Activated CD8-positive, alpha-beta T cell treated with anti-CD3 and anti-CD28 coated beads, Interleukin-2, amount 10 ng/mL, durations not matched to agents 7 days and 5 days (primary cell): ENCODE results near the gene SNX25. TPM values are rescaled to one million over a fixed set of nuclear protein-coding genes. Genes with fewer than 3 reads are reported as not detected.
"Not testable (repeated sequence)": the region's sequence is repeated elsewhere in the genome, so short reads cannot be mapped to it uniquely, and the experiment has no call there.

Experiments used
- ATAC-seq: fragments of 150-1000 bp; cut with Tn5 transposase; one replicate; pipeline ENCODE4 v1.10.0; 2021; ENCODE audit warnings: moderate library complexity
- CTCF ChIA-PET: fragments of 350-600 bp; sonication (Branson Sonifier 250); formaldehyde crosslinking; loops from one replicate; lab custom pipeline; 2021; ENCODE audit warnings: antibody characterized with exemption; lab: Charles Lee
- POLR2A ChIA-PET: fragments of 350-600 bp; sonication (Branson Sonifier 250); formaldehyde crosslinking; loops from one replicate; lab custom pipeline; 2021; ENCODE audit warnings: antibody characterized with exemption; lab: Charles Lee
- DNase-seq: peaks from one replicate; pipeline ENCODE4 v3.0.0-alpha.2; 2020
- H3K27ac Mint-ChIP-seq: one replicate; pipeline ENCODE4 v1.8.0; 2021; ENCODE audit warnings: mild to moderate bottlenecking, mixed read lengths
- H3K27me3 Mint-ChIP-seq: one replicate; pipeline ENCODE4 v1.8.0; 2021; ENCODE audit warnings: low read depth, mixed read lengths
- H3K36me3 Mint-ChIP-seq: one replicate; pipeline ENCODE4 v1.8.0; 2021; ENCODE audit warnings: low read depth, mixed read lengths
- H3K4me1 Mint-ChIP-seq: one replicate; pipeline ENCODE4 v1.8.0; 2021; ENCODE audit warnings: low read depth, mixed read lengths
- H3K4me3 Mint-ChIP-seq: one replicate; pipeline ENCODE4 v1.8.0; 2021; ENCODE audit warnings: mild to moderate bottlenecking, mixed read lengths
- H3K9me3 Mint-ChIP-seq: one replicate; pipeline ENCODE4 v1.8.0; 2022; ENCODE audit warnings: mixed read lengths; ENCODE audit not compliant: insufficient read depth
- total RNA-seq, 2 experiments: library from RNA; stranded (reverse); gene quantifications; one replicate each; pipeline ENCODE4 v1.2.3, GENCODE V29; 2021

SNX25 gene
- total RNA-seq, 2 experiments from 2014 or later: 16.6 to 16.7 TPM

- Mint-ChIP-seq H3K9me3 (no peaks in the 10 kb centered on the region), H3K27ac (no peak overlapping the region), H3K4me1 (no peaks in the 10 kb centered on the region), H3K36me3 (peaks cover 38% of the 10 kb centered on the region), H3K4me3 (no peak overlapping the region), H3K27me3 (no peaks in the 10 kb centered on the region)
- ATAC-seq: no peak
- no peak for DNase-seq
- ChIA-PET CTCF (no interaction called here), POLR2A (no interaction called here)
Observed at GRCh38 chr4:185312699-185313098, 103.3 kb downstream of the SNX25 start.

DNA sequence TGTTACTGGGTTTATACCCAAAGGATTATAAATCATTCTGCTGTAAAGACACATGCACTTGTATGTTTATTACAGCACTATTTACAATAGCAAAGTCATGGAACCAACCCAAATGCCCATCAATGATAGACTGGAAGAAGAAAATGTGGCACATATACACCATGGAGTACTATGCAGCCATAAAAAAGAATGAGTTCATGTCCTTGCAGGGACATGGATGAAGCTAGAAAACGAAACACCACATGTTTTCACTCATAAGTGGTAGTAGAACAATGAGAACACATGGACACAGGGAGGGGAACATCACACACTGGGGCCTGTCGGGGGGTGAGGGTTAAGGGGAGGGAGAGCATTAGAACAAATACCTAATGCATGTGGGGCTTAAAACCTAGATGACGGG, 108.1 kb downstream of the SNX25 start:
- DNase-seq, ATAC-seq, H3K9me3 Mint-ChIP-seq, POLR2A ChIA-PET, H3K4me1 Mint-ChIP-seq, H3K27me3 Mint-ChIP-seq, H3K4me3 Mint-ChIP-seq: not testable (repeated sequence)
- CTCF ChIA-PET: interaction anchor here (1.2 kb wide), 1 partner anchor 12 kb away, joined by 5 read pairs; no protein-coding TSS in a partner anchor
- Mint-ChIP-seq H3K36me3 (peaks cover 49% of the 10 kb centered on the region), H3K27ac (peak overlapping the region; percentile 66)

DNA sequence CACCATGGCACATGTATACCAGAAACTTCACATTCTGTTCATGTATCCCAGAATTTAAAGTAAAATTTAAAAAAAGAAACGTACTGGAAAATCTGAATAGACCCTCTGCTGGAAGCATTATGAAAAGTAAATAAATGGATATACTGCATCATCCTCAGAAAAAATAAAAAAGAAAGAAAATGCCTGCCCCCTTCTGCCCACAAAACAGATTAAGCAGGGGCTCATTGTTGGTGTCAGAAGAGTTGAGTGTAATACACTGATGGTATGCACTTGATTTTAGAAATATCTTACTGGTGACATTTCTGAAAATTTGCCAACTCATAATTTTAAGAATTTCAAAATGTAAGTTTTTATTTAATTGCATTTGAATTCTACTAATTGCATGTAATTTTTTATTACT, 108.5 kb downstream of the SNX25 start:
- Mint-ChIP-seq H3K36me3 (peaks cover 45% of the 10 kb centered on the region), H3K4me3 (no peak overlapping the region), H3K9me3 (no peaks in the 10 kb centered on the region), H3K27ac (no peak overlapping the region), H3K4me1 (peaks cover 10% of the 10 kb centered on the region), H3K27me3 (no peaks in the 10 kb centered on the region)
- ATAC-seq: no peak
- POLR2A ChIA-PET: no interaction called here
- CTCF ChIA-PET: no interaction called here
- no peak for DNase-seq

- Mint-ChIP-seq H3K4me3 (no peak overlapping the region), H3K4me1 (peaks cover 10% of the 10 kb centered on the region), H3K27ac (peak overlapping the region; percentile 55), H3K36me3 (peaks cover 39% of the 10 kb centered on the region), H3K9me3 (no peaks in the 10 kb centered on the region), H3K27me3 (no peaks in the 10 kb centered on the region)
- ATAC-seq: peak; percentile 42
- no peak for DNase-seq
- ChIA-PET CTCF (interaction anchor here (1.0 to 1.5 kb wide), 2 partner anchors 122 to 135 kb away, joined by 3 read pairs; no protein-coding TSS in a partner anchor), POLR2A (no interaction called here)
Observed at GRCh38 chr4:185318679-185319078, 109.3 kb downstream of the SNX25 start.

DNA sequence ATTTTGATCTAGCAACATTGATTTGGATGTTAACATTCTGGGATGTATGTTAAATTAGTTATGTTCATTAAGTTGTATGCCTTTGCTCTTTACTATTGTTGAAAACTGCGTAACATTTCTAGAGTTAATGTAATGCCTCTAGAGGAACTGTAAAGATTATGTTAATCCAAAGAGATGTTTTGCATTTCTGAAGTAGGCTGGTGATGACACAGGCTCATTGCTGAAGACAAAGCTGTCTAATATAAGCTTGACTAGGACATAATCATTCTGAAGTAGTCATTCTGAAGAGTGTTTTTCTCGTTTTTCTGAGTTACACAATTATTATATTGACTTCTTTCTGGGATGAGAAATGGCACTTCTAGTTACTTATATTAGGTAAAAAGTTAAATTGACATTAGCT, 113.4 kb downstream of the SNX25 start:
- H3K9me3 Mint-ChIP-seq: no peaks in the 10 kb centered on the region
- H3K4me3 Mint-ChIP-seq: no peak overlapping the region
- CTCF ChIA-PET: interaction anchor here (0.7 kb wide), 1 partner anchor 35 kb away, joined by 4 read pairs; no protein-coding TSS in a partner anchor
- peaks cover 19% of the 10 kb centered on the region for H3K36me3 Mint-ChIP-seq
- POLR2A ChIA-PET: no interaction called here
- H3K4me1 Mint-ChIP-seq: peaks cover 10% of the 10 kb centered on the region
- no peaks in the 10 kb centered on the region for H3K27me3 Mint-ChIP-seq
- DNase-seq (no peak), ATAC-seq (no peak)
- H3K27ac Mint-ChIP-seq: no peak overlapping the region

- no peak for ATAC-seq
- Mint-ChIP-seq H3K9me3 (no peaks in the 10 kb centered on the region), H3K36me3 (peaks cover 18% of the 10 kb centered on the region), H3K27ac (no peak overlapping the region), H3K4me1 (peaks cover 5% of the 10 kb centered on the region), H3K27me3 (no peaks in the 10 kb centered on the region), H3K4me3 (no peak overlapping the region)
- no peak for DNase-seq
- ChIA-PET CTCF (no interaction called here), POLR2A (no interaction called here)
Observed at GRCh38 chr4:185323606-185324005, 114.2 kb downstream of the SNX25 start.

- CTCF ChIA-PET, H3K27ac Mint-ChIP-seq, H3K27me3 Mint-ChIP-seq, DNase-seq, H3K4me1 Mint-ChIP-seq, ATAC-seq, POLR2A ChIA-PET, H3K4me3 Mint-ChIP-seq, H3K9me3 Mint-ChIP-seq: not testable (repeated sequence)
- H3K36me3 Mint-ChIP-seq: peaks cover 21% of the 10 kb centered on the region
Observed at GRCh38 chr4:185324361-185324760, 115.0 kb downstream of the SNX25 start.

- H3K27me3 Mint-ChIP-seq, H3K4me3 Mint-ChIP-seq, ATAC-seq, POLR2A ChIA-PET, H3K4me1 Mint-ChIP-seq, H3K27ac Mint-ChIP-seq, DNase-seq, CTCF ChIA-PET, H3K9me3 Mint-ChIP-seq: not testable (repeated sequence)
- peaks cover 16% of the 10 kb centered on the region for H3K36me3 Mint-ChIP-seq
Observed at GRCh38 chr4:185325721-185326120, 116.3 kb downstream of the SNX25 start.

DNA sequence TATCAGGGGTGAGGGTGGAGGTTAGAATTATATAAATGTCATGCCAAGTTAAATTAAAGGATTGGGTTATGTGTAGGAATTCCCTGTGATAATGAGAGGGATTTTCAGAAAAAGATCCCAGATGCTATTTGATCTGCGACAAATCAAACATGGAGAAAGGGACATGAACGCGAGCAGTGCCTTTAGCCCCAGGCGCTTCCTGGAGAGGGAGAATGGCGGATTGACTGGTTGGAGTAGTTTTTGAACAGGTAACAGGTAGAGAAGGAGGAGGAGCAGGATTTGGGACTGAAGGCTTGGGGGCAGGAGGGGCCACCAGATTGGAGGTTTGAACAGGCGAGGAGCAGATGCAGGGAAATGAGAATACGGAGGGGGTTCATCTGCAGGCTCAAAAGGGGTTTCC, 119.2 kb downstream of the SNX25 start:
- ChIA-PET POLR2A (no interaction called here), CTCF (no interaction called here)
- Mint-ChIP-seq H3K27ac (no peak overlapping the region), H3K36me3 (peaks cover 18% of the 10 kb centered on the region), H3K9me3 (no peaks in the 10 kb centered on the region), H3K4me3 (no peak overlapping the region), H3K27me3 (no peaks in the 10 kb centered on the region), H3K4me1 (no peaks in the 10 kb centered on the region)
- DNase-seq (no peak), ATAC-seq (no peak)

DNA sequence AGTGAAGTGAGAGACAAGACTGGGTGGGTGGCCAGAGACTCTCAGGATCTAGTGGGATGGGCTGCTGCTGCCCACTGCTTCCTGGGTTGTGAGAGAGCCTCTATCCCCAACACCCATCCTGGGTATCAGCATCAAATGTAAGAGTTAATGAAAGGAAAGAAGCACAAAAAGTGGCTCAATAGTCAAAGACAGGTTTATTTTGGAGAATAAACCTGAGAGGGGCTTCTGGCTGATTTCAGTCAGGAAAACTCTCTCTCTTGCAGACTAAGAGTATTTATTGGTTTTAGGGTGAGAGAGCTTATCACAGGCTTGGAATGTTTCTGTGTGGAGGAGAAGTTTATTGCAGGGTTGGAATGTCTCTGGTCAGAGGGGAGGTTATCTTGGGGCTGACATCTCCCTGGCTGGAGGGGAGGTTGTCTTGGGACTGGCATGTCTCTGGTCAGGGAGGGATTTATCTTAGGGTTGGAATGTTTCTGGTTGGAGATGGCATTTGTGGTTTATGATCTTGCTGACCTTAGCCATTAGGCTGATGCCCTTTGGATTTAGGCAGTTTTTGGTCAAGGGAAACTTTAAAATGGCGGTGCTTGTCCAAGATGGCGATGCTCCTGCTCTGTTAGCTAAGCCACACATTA, 120.6 kb downstream of the SNX25 start:
- DNase-seq, POLR2A ChIA-PET, H3K4me1 Mint-ChIP-seq, ATAC-seq, H3K27ac Mint-ChIP-seq, CTCF ChIA-PET, H3K4me3 Mint-ChIP-seq, H3K27me3 Mint-ChIP-seq, H3K9me3 Mint-ChIP-seq: not testable (repeated sequence)
- peaks cover 14% of the 10 kb centered on the region for H3K36me3 Mint-ChIP-seq

- Mint-ChIP-seq H3K27me3 (no peaks in the 10 kb centered on the region), H3K36me3 (peaks cover 14% of the 10 kb centered on the region), H3K9me3 (no peaks in the 10 kb centered on the region), H3K27ac (no peak overlapping the region), H3K4me1 (no peaks in the 10 kb centered on the region), H3K4me3 (no peak overlapping the region)
- DNase-seq (no peak), ATAC-seq (no peak)
- POLR2A ChIA-PET: no interaction called here
- CTCF ChIA-PET: no interaction called here
Observed at GRCh38 chr4:185332575-185333464, 123.4 kb downstream of the SNX25 start.

DNA sequence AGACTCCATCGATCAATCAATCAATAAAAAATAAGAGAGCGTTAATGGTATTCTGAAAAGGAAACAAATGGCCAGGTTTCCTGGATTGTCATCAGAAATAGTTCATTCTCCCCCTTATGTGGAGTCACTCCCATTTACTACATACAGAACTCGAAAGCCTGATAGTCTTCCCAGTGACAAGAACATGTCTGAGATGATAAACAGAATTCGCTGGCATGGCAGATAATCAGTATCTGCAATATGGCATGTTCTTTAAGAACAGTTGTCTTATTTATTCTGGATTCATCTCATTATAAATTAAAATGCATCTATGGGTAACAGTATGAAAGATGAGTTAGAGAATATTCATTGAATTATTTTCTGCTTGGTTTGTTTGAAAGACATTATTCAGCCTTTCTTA, 124.9 kb downstream of the SNX25 start:
- Mint-ChIP-seq H3K9me3 (no peaks in the 10 kb centered on the region), H3K27me3 (no peaks in the 10 kb centered on the region), H3K4me3 (no peak overlapping the region), H3K36me3 (peaks cover 13% of the 10 kb centered on the region), H3K4me1 (no peaks in the 10 kb centered on the region), H3K27ac (no peak overlapping the region)
- ChIA-PET POLR2A (no interaction called here), CTCF (no interaction called here)
- no peak for ATAC-seq
- no peak for DNase-seq
